ENCODE results near the gene RAB30.

The RAB30 gene

DNA sequence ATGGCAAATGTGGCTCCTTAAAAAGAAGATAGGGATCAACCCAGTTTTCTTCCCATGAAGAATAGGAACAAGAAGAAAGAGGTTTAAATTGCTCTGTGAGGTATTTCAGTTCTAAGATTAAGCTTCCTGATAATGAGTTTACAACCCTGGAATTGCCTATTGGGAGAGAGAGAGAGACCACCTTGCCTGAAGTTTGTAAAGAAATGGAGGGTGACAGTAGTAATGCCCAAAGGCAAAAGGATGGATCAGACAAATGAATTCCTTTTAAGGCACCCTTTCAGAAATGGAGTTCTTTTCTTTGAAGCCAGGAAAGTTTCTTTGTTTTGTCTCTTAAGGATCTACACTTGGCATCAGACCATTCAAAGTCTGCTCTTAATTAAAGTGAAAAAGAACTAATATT is 95.8 kb downstream of the RAB30 start:
- H3K36me3 ChIP-seq (replicated peaks; ENCODE audit: insufficient read depth, low read length) = no peaks in the 10 kb centered on the region
- no peak overlapping the region for H3K4me2 ChIP-seq (ENCODE audit: low read depth, low read length)
- peaks cover 6% of the 10 kb centered on the region for H3F3A ChIP-seq (ENCODE audit: insufficient read depth, low read length)
- peaks cover 31% of the 10 kb centered on the region for H3K4me1 ChIP-seq (ENCODE audit: low read length)
- TF ChIP-seq EZH2phosphoT487 (IDR thresholded peaks at IDR 0.05; ENCODE audit: low read length) (no peak), EZH2 (optimal IDR thresholded peaks at IDR 0.05; ENCODE audit: low read depth, low read length) (no peak)
- TF ChIP-seq, protein P1, sequence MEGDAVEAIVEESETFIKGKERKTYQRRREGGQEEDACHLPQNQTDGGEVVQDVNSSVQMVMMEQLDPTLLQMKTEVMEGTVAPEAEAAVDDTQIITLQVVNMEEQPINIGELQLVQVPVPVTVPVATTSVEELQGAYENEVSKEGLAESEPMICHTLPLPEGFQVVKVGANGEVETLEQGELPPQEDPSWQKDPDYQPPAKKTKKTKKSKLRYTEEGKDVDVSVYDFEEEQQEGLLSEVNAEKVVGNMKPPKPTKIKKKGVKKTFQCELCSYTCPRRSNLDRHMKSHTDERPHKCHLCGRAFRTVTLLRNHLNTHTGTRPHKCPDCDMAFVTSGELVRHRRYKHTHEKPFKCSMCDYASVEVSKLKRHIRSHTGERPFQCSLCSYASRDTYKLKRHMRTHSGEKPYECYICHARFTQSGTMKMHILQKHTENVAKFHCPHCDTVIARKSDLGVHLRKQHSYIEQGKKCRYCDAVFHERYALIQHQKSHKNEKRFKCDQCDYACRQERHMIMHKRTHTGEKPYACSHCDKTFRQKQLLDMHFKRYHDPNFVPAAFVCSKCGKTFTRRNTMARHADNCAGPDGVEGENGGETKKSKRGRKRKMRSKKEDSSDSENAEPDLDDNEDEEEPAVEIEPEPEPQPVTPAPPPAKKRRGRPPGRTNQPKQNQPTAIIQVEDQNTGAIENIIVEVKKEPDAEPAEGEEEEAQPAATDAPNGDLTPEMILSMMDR (IDR thresholded peaks at IDR 0.05; ENCODE audit: low read length) = no peak
- H3K27me3 ChIP-seq (replicated peaks; ENCODE audit: insufficient read depth, low read length) = no peaks in the 10 kb centered on the region
- H3K4me3 ChIP-seq (ENCODE audit: low read length) = no peak overlapping the region
- no peaks in the 10 kb centered on the region for H3K9me2 ChIP-seq (replicated peaks; ENCODE audit: insufficient read depth, low read length)
- no peaks in the 10 kb centered on the region for H3K9me3 ChIP-seq (replicated peaks; ENCODE audit: insufficient read depth, low read length)
- no peak overlapping the region for H3K27ac ChIP-seq (ENCODE audit: low read length)
- DNase-seq = no peak
- no peak overlapping the region for H2AFZ ChIP-seq (ENCODE audit: low read length)
- H3K79me2 ChIP-seq (ENCODE audit: low read length) = 0 out of 2 replicates have a peak, but pooled peaks cover 2% of the 10 kb centered on the region
- H4K20me1 ChIP-seq (ENCODE audit: insufficient read depth, low read length) = no peaks in the 10 kb centered on the region
- H3K9ac ChIP-seq (ENCODE audit: low read length) = no peak overlapping the region

DNA sequence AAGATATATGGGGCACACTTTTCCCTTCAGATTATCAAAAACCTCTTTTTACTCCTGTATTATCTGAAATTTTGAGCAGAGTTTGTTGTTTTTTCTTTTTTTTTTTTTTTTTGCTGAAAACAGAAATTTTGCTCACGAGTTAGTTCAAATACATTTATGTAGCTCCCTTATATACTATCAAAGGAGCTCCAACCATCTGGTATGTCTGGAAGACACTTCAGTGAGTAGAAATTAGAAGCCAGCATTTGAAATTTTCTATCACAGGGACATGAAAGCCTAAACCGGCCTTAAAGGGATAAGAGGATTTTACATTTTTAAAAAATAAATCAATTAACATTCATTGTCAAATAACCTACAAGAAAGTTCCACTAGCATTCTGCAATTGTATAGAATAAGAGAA is 96.8 kb downstream of the RAB30 start:
- H3K27ac ChIP-seq (ENCODE audit: low read length) = no peak overlapping the region
- no peaks in the 10 kb centered on the region for H3K27me3 ChIP-seq (replicated peaks; ENCODE audit: insufficient read depth, low read length)
- H3K9me2 ChIP-seq (replicated peaks; ENCODE audit: insufficient read depth, low read length) = no peaks in the 10 kb centered on the region
- peaks cover 41% of the 10 kb centered on the region for H3K4me1 ChIP-seq (ENCODE audit: low read length)
- TF ChIP-seq, protein P1 (IDR thresholded peaks at IDR 0.05; ENCODE audit: low read length) = no peak
- no peak for TF ChIP-seq EZH2 (optimal IDR thresholded peaks at IDR 0.05; ENCODE audit: low read depth, low read length)
- TF ChIP-seq EZH2phosphoT487 (IDR thresholded peaks at IDR 0.05; ENCODE audit: low read length) = no peak
- no peaks in the 10 kb centered on the region for H3K36me3 ChIP-seq (replicated peaks; ENCODE audit: insufficient read depth, low read length)
- no peak overlapping the region for H3K4me2 ChIP-seq (ENCODE audit: low read depth, low read length)
- H3K9me3 ChIP-seq (replicated peaks; ENCODE audit: insufficient read depth, low read length) = no peaks in the 10 kb centered on the region
- no peak overlapping the region for H3K4me3 ChIP-seq (ENCODE audit: low read length)
- H2AFZ ChIP-seq (ENCODE audit: low read length) = no peak overlapping the region
- DNase-seq = no peak
- H3K79me2 ChIP-seq (ENCODE audit: low read length) = no peaks in the 10 kb centered on the region
- H3K9ac ChIP-seq (ENCODE audit: low read length) = no peak overlapping the region
- peaks cover 15% of the 10 kb centered on the region for H3F3A ChIP-seq (ENCODE audit: insufficient read depth, low read length)
- no peaks in the 10 kb centered on the region for H4K20me1 ChIP-seq (ENCODE audit: insufficient read depth, low read length)

DNA sequence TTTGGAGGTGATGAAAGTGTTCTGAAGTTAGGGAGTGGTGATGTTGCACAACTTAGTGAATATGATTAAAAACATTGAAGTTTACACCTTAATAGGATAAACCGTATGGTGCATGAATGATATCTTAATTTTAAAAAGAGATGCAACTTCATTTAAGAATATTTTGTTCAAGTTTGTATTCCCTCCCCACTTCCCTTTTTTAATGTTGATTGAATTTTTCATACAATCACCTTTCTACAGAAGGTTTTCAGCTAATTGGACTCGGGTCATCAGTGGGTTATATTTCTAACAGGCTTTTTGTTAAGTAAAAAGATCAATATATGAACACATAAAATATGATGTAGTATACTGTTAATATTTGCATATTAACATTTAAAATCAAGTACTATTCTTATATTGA is 97.6 kb downstream of the RAB30 start:
- Histone ChIP-seq H3K4me2 (ENCODE audit: low read depth, low read length) (no peak overlapping the region), H3K9ac (ENCODE audit: low read length) (no peak overlapping the region), H3K36me3 (replicated peaks; ENCODE audit: insufficient read depth, low read length) (no peaks in the 10 kb centered on the region), H3K27ac (ENCODE audit: low read length) (no peak overlapping the region), H2AFZ (ENCODE audit: low read length) (no peak overlapping the region), H3K9me2 (replicated peaks; ENCODE audit: insufficient read depth, low read length) (no peaks in the 10 kb centered on the region), H3K79me2 (ENCODE audit: low read length) (no peaks in the 10 kb centered on the region), H3K4me3 (ENCODE audit: low read length) (no peak overlapping the region), H4K20me1 (ENCODE audit: insufficient read depth, low read length) (no peaks in the 10 kb centered on the region), H3K9me3 (replicated peaks; ENCODE audit: insufficient read depth, low read length) (no peaks in the 10 kb centered on the region), H3K27me3 (replicated peaks; ENCODE audit: insufficient read depth, low read length) (no peaks in the 10 kb centered on the region), H3K4me1 (ENCODE audit: low read length) (peaks cover 39% of the 10 kb centered on the region), H3F3A (ENCODE audit: insufficient read depth, low read length) (peaks cover 22% of the 10 kb centered on the region)
- no peak for DNase-seq
- TF ChIP-seq, protein P1 (IDR thresholded peaks at IDR 0.05; ENCODE audit: low read length) = no peak
- TF ChIP-seq EZH2phosphoT487 (IDR thresholded peaks at IDR 0.05; ENCODE audit: low read length) = no peak

Data from MM.1S (cell line).